ENCODE measurements around the gene ESF1. TPM values are rescaled to one million over a fixed set of nuclear protein-coding genes. Genes with fewer than 3 reads are reported as not detected.

Gene ESF1
- total and polyA plus RNA-seq, 4 donors = 16.0 to 22.2 (median 20.0) TPM

DNA sequence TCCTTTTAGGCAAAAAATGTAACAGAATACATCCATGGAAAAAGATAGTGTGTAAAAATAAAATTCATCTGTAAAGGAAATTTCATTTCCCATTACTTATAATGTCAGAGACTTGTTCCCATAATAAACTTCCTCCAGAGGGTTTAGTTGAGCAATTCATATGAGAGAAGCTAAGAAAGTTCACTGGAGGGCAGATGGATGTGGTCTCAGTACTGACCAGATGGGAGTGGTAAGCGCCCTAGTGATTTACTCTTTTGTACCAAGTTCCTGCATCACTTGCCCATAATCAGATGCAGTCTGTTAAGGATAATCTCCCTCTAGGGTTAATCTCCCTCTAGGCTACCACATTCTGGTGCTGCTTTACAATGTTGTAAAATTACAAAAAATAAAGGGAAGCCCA is 61.7 kb downstream of the ESF1 start:
- DNase-seq (ENCODE audit: low read depth in 4 of 6, low spot score in 6 of 6) = no peak
- no CpG with 5 or more reads among the region's 1 CpG for WGBS (ENCODE audit: insufficient coverage)
- no peaks in the 10 kb centered on the region for H3K9me3 ChIP-seq (ENCODE audit: control insufficient read depth, insufficient read depth, low read length)
- no peak overlapping the region for H3K27ac ChIP-seq (ENCODE audit: low read depth, low read length)
- H3K4me3 ChIP-seq (ENCODE audit: low read depth, low read length) = no peak overlapping the region
- H3K36me3 ChIP-seq (ENCODE audit: control insufficient read depth, insufficient read depth, low read length) = peaks cover 2% of the 10 kb centered on the region
- no peaks in the 10 kb centered on the region for H3K4me1 ChIP-seq (ENCODE audit: control insufficient read depth, insufficient read depth, low read length)
- H3K27me3 ChIP-seq (ENCODE audit: control insufficient read depth, insufficient read depth, low read length) = no peaks in the 10 kb centered on the region

DNA sequence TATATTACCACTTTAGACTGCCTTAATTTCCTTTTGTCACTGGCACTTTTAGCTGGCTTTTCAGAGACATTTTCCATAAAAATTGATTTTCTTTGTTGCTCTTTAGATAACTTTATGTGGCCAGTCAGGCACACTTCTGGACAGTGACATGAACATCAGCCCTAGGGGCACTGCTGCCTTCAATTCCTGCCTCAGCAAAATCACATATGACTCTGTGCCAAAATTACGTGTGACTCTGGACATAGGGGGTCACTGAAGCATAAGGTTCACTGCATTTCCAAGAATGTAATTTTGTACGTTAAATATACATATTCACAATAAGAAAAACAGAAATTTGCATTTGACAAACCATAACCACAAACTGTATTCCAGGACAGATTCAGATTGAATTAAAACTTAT is 66.5 kb downstream of the ESF1 start:
- no peaks in the 10 kb centered on the region for H3K27me3 ChIP-seq (ENCODE audit: control insufficient read depth, insufficient read depth, low read length)
- H3K9me3 ChIP-seq (ENCODE audit: control insufficient read depth, insufficient read depth, low read length) = no peaks in the 10 kb centered on the region
- no peak overlapping the region for H3K27ac ChIP-seq (ENCODE audit: low read depth, low read length)
- peaks cover 12% of the 10 kb centered on the region for H3K36me3 ChIP-seq (ENCODE audit: control insufficient read depth, insufficient read depth, low read length)
- H3K4me3 ChIP-seq (ENCODE audit: low read depth, low read length) = no peak overlapping the region
- no peak for DNase-seq (ENCODE audit: low read depth in 4 of 6, low spot score in 6 of 6)
- WGBS (ENCODE audit: insufficient coverage) = no CpG with 5 or more reads among the region's 2 CpGs
- H3K4me1 ChIP-seq (ENCODE audit: control insufficient read depth, insufficient read depth, low read length) = no peaks in the 10 kb centered on the region

DNA sequence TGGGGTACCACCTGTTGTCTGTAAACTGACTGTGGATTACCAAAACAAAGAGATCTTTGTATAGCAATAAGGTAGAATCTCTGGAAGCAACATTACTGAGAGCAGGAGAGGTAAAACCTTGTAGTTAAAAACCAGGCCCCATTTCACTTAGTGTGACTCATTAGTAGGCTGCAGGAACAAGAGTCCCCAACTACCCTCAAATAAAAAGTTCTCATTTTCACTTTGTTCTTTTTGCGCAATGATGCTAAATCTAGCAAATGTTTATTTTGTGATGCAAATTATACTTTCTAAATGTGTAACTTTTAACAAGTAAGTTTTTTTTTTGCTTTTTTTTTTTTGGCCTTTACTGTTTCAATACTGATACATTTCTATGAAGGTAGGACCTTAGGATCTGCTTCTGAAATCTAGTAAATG is 67.1 kb downstream of the ESF1 start:
- peaks cover 13% of the 10 kb centered on the region for H3K36me3 ChIP-seq (ENCODE audit: control insufficient read depth, insufficient read depth, low read length)
- H3K4me3 ChIP-seq (ENCODE audit: low read depth, low read length) = no peak overlapping the region
- H3K9me3 ChIP-seq (ENCODE audit: control insufficient read depth, insufficient read depth, low read length) = no peaks in the 10 kb centered on the region
- no peak for DNase-seq (ENCODE audit: low read depth in 4 of 6, low spot score in 6 of 6)
- H3K27ac ChIP-seq (ENCODE audit: low read depth, low read length) = no peak overlapping the region
- H3K4me1 ChIP-seq (ENCODE audit: control insufficient read depth, insufficient read depth, low read length) = no peaks in the 10 kb centered on the region
- H3K27me3 ChIP-seq (ENCODE audit: control insufficient read depth, insufficient read depth, low read length) = no peaks in the 10 kb centered on the region
- WGBS (ENCODE audit: insufficient coverage) = no CpG with 5 or more reads among the region's 1 CpG

DNA sequence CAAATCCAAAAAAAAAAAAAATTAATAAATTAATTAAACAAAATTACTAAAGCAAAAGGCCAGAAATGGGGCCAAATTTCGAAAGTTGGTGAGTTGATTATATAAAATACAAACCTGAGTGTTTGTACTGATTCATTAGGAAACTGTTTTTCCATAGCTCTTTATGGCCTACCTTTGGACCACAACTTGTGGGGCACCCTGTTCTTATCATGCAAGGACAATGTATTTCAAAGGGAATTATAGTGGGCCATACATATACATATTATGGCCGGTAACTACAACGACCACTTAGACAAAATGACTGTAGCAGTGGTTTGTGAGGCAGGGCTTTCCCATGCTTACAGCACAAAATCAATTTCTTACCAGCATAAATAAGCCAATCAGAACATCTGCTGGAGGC is 69.5 kb downstream of the ESF1 start:
- Histone ChIP-seq H3K27ac (ENCODE audit: low read depth, low read length) (no peak overlapping the region), H3K4me1 (ENCODE audit: control insufficient read depth, insufficient read depth, low read length) (no peaks in the 10 kb centered on the region), H3K27me3 (ENCODE audit: control insufficient read depth, insufficient read depth, low read length) (no peaks in the 10 kb centered on the region), H3K4me3 (ENCODE audit: low read depth, low read length) (no peak overlapping the region), H3K36me3 (ENCODE audit: control insufficient read depth, insufficient read depth, low read length) (peaks cover 13% of the 10 kb centered on the region), H3K9me3 (ENCODE audit: control insufficient read depth, insufficient read depth, low read length) (no peaks in the 10 kb centered on the region)
- WGBS (ENCODE audit: insufficient coverage) = 100% methylated on average over 2 of the region's 3 CpGs
- no peak for DNase-seq (ENCODE audit: low read depth in 4 of 6, low spot score in 6 of 6)

DNA sequence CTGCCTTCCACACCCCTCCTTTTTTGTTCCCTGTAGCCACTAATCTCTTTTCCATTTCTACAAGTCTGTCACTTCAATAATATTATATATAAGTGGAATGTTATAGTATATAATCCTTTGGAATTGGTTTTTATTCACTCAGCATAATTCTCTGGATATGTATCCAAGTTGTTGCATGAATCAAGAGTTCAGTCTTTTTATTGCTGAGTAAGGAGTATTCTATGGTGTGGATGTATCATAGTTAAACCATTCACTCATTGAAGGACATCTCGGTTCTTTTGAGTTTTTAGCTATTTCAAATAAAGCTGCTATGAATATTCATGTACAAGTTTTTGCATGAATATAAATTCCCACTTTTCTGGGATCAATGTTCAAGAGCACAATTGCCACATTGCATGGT is 76.5 kb downstream of the ESF1 start:
- Histone ChIP-seq H3K36me3 (ENCODE audit: control insufficient read depth, insufficient read depth, low read length) (peaks cover 2% of the 10 kb centered on the region), H3K27me3 (ENCODE audit: control insufficient read depth, insufficient read depth, low read length) (no peaks in the 10 kb centered on the region), H3K9me3 (ENCODE audit: control insufficient read depth, insufficient read depth, low read length) (no peaks in the 10 kb centered on the region), H3K4me1 (ENCODE audit: control insufficient read depth, insufficient read depth, low read length) (no peaks in the 10 kb centered on the region), H3K27ac (ENCODE audit: low read depth, low read length) (no peak overlapping the region), H3K4me3 (ENCODE audit: low read depth, low read length) (no peak overlapping the region)
- DNase-seq (ENCODE audit: low read depth in 4 of 6, low spot score in 6 of 6) = no peak
- no CpG with 5 or more reads among the region's 1 CpG for WGBS (ENCODE audit: insufficient coverage)

DNA sequence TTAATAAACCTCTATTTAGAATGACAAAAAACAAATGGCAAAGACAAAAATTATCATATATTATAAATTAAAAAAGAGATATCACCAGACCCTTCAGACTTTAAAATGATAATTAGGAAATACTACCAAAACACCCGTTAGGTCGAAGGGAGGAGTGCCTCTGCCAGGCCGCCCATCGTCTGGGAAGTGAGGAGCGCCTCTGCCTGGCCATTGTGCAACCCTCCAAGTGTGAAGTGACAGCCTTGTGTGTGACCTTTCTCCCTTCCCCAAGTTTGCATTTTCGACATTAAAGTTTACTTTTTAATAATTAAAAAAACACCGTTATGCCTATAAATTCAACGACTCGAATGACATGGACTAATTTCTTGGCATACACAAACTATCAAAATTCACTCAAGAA is 81.5 kb downstream of the ESF1 start:
- no peak for DNase-seq (ENCODE audit: low read depth in 4 of 6, low spot score in 6 of 6)
- WGBS (ENCODE audit: insufficient coverage) = 80% methylated on average over 2 of the region's 9 CpGs

DNA sequence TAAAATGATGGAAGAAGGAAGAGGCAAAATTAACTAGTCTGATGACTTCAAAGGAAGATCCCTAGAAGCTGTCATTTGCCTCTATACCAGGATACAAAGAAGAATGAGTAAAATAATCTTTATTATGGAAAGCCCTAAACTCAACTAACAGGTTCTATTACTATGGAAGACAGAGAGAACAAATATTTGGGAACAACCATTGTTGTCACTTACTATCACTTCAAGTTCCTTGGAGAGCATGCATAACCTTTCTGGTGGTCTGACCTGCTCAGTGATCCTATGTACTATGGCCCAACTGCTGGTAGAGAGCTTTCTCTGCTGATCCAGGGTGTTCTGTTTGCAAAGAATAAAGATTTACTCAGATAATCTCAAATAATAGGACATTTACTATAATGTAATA is 83.2 kb downstream of the ESF1 start:
- H3K27ac ChIP-seq (ENCODE audit: low read depth, low read length) = no peak overlapping the region
- H3K36me3 ChIP-seq (ENCODE audit: control insufficient read depth, insufficient read depth, low read length) = no peaks in the 10 kb centered on the region
- no peaks in the 10 kb centered on the region for H3K4me1 ChIP-seq (ENCODE audit: control insufficient read depth, insufficient read depth, low read length)
- H3K27me3 ChIP-seq (ENCODE audit: control insufficient read depth, insufficient read depth, low read length) = no peaks in the 10 kb centered on the region
- H3K4me3 ChIP-seq (ENCODE audit: low read depth, low read length) = no peak overlapping the region
- no peaks in the 10 kb centered on the region for H3K9me3 ChIP-seq (ENCODE audit: control insufficient read depth, insufficient read depth, low read length)
- no peak for DNase-seq (ENCODE audit: low read depth in 4 of 6, low spot score in 6 of 6)

More for the DNA sequence above, 81.5 kb downstream of the ESF1 start:
- Histone ChIP-seq H3K27ac (ENCODE audit: low read depth, low read length) (no peak overlapping the region), H3K4me3 (ENCODE audit: low read depth, low read length) (no peak overlapping the region), H3K4me1 (ENCODE audit: control insufficient read depth, insufficient read depth, low read length) (no peaks in the 10 kb centered on the region), H3K36me3 (ENCODE audit: control insufficient read depth, insufficient read depth, low read length) (no peaks in the 10 kb centered on the region), H3K27me3 (ENCODE audit: control insufficient read depth, insufficient read depth, low read length) (no peaks in the 10 kb centered on the region), H3K9me3 (ENCODE audit: control insufficient read depth, insufficient read depth, low read length) (no peaks in the 10 kb centered on the region)

DNA sequence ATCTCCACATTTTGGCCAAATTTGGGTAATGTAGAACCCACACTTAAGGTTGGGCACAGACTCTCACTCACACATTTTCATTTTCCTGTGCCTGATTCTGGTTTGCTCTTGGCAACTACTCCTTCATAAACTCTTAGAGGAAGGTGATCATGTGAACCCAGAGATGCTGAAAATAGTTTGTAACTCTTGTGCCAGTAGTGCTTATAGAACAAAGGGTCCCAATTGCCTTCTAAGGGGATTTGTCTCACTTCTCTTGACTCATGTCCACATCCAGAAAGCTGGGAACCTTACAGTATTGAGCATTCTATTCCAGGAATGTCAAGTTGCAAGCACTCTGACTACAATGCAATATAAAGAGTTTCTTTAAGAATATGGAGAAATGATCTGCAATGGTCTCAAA is 84.0 kb downstream of the ESF1 start:
- no peaks in the 10 kb centered on the region for H3K4me1 ChIP-seq (ENCODE audit: control insufficient read depth, insufficient read depth, low read length)
- no peaks in the 10 kb centered on the region for H3K36me3 ChIP-seq (ENCODE audit: control insufficient read depth, insufficient read depth, low read length)
- no peak for DNase-seq (ENCODE audit: low read depth in 4 of 6, low spot score in 6 of 6)
- no peak overlapping the region for H3K4me3 ChIP-seq (ENCODE audit: low read depth, low read length)
- H3K27me3 ChIP-seq (ENCODE audit: control insufficient read depth, insufficient read depth, low read length) = no peaks in the 10 kb centered on the region
- no peak overlapping the region for H3K27ac ChIP-seq (ENCODE audit: low read depth, low read length)
- H3K9me3 ChIP-seq (ENCODE audit: control insufficient read depth, insufficient read depth, low read length) = no peaks in the 10 kb centered on the region

DNA sequence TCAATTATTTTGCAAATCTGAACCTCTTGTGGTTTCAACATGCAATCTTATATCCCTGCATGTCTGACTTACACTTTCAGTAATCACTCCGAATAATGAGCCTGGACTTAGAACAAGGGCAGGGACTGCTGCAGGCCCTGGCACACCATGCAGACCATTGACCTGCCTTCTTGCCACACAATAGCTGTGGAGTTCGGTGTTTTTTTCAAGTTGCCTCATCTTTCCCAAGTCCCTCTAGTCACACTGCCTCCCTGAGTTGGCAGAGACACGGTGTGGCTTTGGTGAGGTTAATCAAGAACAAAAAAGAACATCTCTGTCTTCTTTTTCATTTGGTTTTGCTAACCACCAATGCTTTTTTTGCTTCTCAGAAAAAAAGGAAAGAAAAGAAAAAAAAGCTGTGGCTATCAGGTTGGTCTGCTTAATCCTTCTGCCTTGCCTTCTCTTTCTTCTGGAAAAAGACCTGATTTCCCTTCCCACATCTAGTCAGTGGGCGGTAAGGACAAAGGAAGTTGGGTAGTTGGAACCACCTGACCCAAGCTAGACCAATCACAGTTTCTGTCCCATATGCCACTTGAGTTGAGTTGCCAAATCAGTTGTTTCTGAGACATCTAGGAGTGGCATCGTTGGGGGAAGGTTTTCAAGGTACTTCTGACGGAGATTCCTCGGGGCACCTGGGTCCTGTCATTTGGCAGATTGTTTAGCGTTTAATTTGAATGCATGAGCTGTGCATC is 90.1 kb downstream of the ESF1 start:
- 80% methylated on average over 3 of the region's 8 CpGs for WGBS (ENCODE audit: insufficient coverage)
- DNase-seq (ENCODE audit: low read depth in 4 of 6, low spot score in 6 of 6) = no peak
- no peaks in the 10 kb centered on the region for H3K4me1 ChIP-seq (ENCODE audit: control insufficient read depth, insufficient read depth, low read length)
- no peaks in the 10 kb centered on the region for H3K27me3 ChIP-seq (ENCODE audit: control insufficient read depth, insufficient read depth, low read length)
- H3K27ac ChIP-seq (ENCODE audit: low read depth, low read length) = no peak overlapping the region
- no peaks in the 10 kb centered on the region for H3K36me3 ChIP-seq (ENCODE audit: control insufficient read depth, insufficient read depth, low read length)
- H3K4me3 ChIP-seq (ENCODE audit: low read depth, low read length) = no peak overlapping the region
- no peaks in the 10 kb centered on the region for H3K9me3 ChIP-seq (ENCODE audit: control insufficient read depth, insufficient read depth, low read length)

DNA sequence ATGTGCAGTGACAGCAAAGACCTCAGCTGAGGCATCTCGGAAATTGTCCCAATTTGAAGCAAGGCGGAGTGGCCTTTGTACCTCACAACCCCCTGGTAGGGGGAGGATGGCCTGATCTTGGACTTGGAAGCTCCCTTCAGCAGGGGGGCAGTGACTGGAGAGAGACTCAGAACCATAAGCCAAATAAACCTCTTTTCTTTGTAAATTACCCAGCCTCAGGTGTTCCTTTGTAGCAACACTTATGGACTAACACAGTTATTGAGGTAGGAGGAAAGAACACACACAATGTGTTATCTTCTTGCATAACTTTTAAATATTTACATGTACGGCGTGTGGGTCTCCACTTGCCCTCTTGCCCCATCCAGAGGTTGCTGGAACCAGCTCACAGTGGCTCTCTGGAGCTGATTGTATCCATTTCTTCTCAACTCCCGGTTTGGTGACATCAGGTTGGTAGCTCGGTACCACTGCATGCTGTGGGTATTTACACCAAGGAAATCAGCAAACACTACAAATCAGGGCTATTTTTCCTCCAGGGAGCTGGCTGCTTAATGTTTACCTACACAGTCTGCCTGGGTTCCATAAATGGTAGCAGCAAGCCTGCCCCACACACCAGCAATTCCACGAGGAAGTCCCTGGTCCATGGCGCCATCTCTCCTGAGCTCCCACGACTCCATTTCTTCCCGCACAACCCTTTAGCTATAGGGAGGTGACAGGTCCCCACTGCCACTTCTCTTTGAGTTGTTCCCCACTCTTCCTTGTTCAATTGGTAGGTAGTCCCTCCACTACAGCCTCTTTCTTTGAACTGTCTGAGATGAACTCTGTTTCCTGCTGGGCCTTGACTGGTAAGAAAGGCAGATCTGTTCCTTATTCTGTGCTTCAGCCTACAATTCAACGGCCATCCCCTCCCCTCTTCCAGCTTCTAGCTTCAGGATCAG is 91.7 kb downstream of the ESF1 start:
- H3K27ac ChIP-seq (ENCODE audit: low read depth, low read length) = no peak overlapping the region
- WGBS (ENCODE audit: insufficient coverage) = 87% methylated on average over 5 of the region's 11 CpGs
- H3K36me3 ChIP-seq (ENCODE audit: control insufficient read depth, insufficient read depth, low read length) = no peaks in the 10 kb centered on the region
- no peaks in the 10 kb centered on the region for H3K4me1 ChIP-seq (ENCODE audit: control insufficient read depth, insufficient read depth, low read length)
- DNase-seq (ENCODE audit: low read depth in 4 of 6, low spot score in 6 of 6) = no peak
- H3K4me3 ChIP-seq (ENCODE audit: low read depth, low read length) = no peak overlapping the region
- H3K27me3 ChIP-seq (ENCODE audit: control insufficient read depth, insufficient read depth, low read length) = no peaks in the 10 kb centered on the region
- no peaks in the 10 kb centered on the region for H3K9me3 ChIP-seq (ENCODE audit: control insufficient read depth, insufficient read depth, low read length)
